Mesothelial cell of epicardium (in vitro differentiated cells): ENCODE data around the gene USP36. TPM values are rescaled to one million over a fixed set of nuclear protein-coding genes. Genes with fewer than 3 reads are reported as not detected.

Source experiments
- DNase-seq, 2 experiments: peaks; one replicate each; pipeline ENCODE4 v3.0.0; 2021; ENCODE audit warnings: low spot score in 2 of 2; ENCODE audit not compliant: unreplicated experiment in 2 of 2
- H3K27ac Mint-ChIP-seq: 2 replicates; pipeline ENCODE4 v1.8.0; 2021; ENCODE audit warnings: mixed read lengths
- H3K27me3 Mint-ChIP-seq: 2 replicates; pipeline ENCODE4 v1.8.0; 2021; ENCODE audit warnings: low read depth, mixed read lengths
- H3K36me3 Mint-ChIP-seq: 2 replicates; pipeline ENCODE4 v1.8.0; 2021; ENCODE audit warnings: mixed read lengths
- H3K4me1 Mint-ChIP-seq: 2 replicates; pipeline ENCODE4 v1.8.0; 2021; ENCODE audit warnings: mixed read lengths
- H3K4me3 Mint-ChIP-seq: 2 replicates; pipeline ENCODE4 v1.8.0; 2021; ENCODE audit warnings: mild to moderate bottlenecking, moderate library complexity, mixed read lengths
- H3K9me3 Mint-ChIP-seq: 2 replicates; pipeline ENCODE4 v1.8.0; 2021; ENCODE audit warnings: mixed read lengths
- total RNA-seq: library from RNA; stranded (reverse); gene quantifications from 3 replicates; pipeline ENCODE4 v1.2.1, GENCODE V29; 2021
- TF ChIP-seq, protein P1 (sequence below): fragments of 200-600 bp; sonication (generic); IDR thresholded peaks from one replicate; pipeline ENCODE4 v1.5.0; 2021; ENCODE audit warnings: antibody characterized with exemption; ENCODE audit not compliant: unreplicated experiment

USP36 gene
- total RNA-seq, 1 donor from 2014 or later, result 62.0 TPM

DNA sequence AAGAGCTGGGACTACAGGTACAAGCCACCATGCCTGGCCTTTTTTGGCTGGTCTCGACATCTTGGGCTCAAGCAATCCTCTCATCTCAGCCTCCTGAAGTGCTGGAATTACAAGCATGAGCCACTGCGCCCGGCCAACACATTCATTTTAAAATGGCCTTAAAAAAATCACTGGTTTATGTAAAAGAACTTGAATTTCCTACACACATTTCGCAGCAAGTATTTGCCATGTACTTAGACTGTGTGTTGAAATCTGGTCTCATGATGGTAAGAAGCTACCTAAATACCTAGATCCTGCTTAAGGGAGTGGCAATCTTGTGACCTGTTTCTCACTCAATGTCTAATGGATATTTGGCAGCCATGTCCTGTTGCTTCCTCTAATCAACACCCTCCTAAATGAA is 50.1 kb downstream of the USP36 start:
- TF ChIP-seq, protein P1, sequence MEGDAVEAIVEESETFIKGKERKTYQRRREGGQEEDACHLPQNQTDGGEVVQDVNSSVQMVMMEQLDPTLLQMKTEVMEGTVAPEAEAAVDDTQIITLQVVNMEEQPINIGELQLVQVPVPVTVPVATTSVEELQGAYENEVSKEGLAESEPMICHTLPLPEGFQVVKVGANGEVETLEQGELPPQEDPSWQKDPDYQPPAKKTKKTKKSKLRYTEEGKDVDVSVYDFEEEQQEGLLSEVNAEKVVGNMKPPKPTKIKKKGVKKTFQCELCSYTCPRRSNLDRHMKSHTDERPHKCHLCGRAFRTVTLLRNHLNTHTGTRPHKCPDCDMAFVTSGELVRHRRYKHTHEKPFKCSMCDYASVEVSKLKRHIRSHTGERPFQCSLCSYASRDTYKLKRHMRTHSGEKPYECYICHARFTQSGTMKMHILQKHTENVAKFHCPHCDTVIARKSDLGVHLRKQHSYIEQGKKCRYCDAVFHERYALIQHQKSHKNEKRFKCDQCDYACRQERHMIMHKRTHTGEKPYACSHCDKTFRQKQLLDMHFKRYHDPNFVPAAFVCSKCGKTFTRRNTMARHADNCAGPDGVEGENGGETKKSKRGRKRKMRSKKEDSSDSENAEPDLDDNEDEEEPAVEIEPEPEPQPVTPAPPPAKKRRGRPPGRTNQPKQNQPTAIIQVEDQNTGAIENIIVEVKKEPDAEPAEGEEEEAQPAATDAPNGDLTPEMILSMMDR, result no peak
- no peaks in the 10 kb centered on the region for H3K9me3 Mint-ChIP-seq
- no peak overlapping the region for H3K4me3 Mint-ChIP-seq
- H3K27me3 Mint-ChIP-seq, result no peaks in the 10 kb centered on the region
- no peak for DNase-seq
- H3K36me3 Mint-ChIP-seq, result peaks cover 12% of the 10 kb centered on the region
- H3K4me1 Mint-ChIP-seq, result peaks cover 18% of the 10 kb centered on the region
- peak overlapping the region; percentile 10 for H3K27ac Mint-ChIP-seq

DNA sequence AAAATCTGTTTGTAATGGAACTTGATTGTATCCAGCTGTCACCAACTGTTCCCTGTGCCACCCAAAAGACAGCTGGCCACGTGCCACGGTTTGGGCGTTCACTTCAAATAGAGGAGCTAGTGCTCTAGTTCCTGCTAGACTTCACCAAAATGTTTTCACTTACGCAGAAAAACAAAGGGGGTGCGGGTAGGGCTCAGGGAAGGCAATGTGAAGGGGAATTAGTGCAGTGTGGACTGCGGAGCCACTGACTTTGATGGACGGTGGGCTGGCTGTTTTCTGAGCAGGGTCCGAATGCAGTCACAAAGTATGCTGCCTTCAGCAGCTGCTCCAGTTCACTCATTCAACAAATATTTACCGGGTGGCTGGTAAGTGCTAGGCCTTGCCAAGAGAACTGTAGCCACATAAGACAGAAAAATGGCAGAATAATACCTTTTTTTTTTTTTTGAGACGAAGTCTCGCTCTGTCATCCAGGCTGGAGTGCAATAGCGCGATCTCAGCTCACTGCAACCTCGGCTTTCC is 50.9 kb downstream of the USP36 start:
- DNase-seq, result no peak
- Mint-ChIP-seq H3K27ac (peak overlapping the region; percentile 53), H3K36me3 (peaks cover 10% of the 10 kb centered on the region), H3K9me3 (no peaks in the 10 kb centered on the region), H3K27me3 (no peaks in the 10 kb centered on the region), H3K4me3 (no peak overlapping the region), H3K4me1 (peaks cover 18% of the 10 kb centered on the region)
- TF ChIP-seq, protein P1, result no peak

DNA sequence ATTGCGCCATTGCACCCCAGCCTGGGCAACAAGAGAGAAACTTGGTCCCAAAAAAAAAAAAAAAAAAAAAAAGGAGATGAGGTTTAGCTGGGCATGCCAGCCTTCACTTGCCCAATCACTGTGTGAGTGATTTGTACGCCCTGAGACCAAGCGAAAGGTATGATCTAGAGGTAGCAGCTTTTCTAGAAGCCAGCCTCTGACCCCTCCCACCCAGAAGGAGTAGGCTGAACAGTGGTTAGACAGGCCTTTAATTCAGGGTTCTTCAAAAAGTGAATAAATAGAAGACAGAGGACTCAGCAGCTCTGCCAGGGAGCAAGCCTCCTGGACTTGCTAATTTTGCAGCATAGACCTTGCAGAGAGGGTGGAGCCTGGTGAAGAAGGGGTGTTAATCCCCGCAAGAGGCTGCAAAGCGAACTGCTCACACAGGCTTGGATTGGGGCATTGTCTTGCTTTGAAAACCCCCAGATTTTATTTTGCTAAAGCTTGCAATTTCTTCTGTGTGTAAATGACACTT is 51.4 kb downstream of the USP36 start:
- no peak overlapping the region for H3K27ac Mint-ChIP-seq
- peaks cover 18% of the 10 kb centered on the region for H3K4me1 Mint-ChIP-seq
- peaks cover 10% of the 10 kb centered on the region for H3K36me3 Mint-ChIP-seq
- no peaks in the 10 kb centered on the region for H3K27me3 Mint-ChIP-seq
- H3K9me3 Mint-ChIP-seq, result no peaks in the 10 kb centered on the region
- no peak for DNase-seq
- TF ChIP-seq, protein P1, result no peak
- no peak overlapping the region for H3K4me3 Mint-ChIP-seq

DNA sequence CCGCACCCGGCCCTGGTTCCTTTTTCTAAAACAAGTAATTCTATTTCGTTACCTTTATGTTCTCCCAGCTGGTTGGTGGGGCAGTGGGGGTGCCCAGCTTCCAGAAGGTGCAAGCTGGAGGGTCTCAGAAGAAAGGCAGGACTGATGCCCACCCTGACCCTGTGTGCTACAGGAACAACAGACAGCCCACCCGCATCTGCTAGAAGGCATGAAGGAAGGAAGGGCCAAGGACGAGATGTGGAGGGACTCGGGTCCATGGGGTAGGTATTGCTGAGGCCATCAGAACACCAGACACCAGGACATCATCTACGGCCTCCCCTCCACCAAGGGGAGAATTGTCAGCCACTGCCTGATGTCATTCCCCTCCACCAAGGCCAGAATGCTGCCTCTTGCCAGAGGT is 52.2 kb downstream of the USP36 start:
- TF ChIP-seq, protein P1, result no peak
- peaks cover 24% of the 10 kb centered on the region for H3K4me1 Mint-ChIP-seq
- peaks cover 10% of the 10 kb centered on the region for H3K36me3 Mint-ChIP-seq
- H3K27me3 Mint-ChIP-seq, result no peaks in the 10 kb centered on the region
- no peak for DNase-seq
- no peaks in the 10 kb centered on the region for H3K9me3 Mint-ChIP-seq
- H3K27ac Mint-ChIP-seq, result no peak overlapping the region
- H3K4me3 Mint-ChIP-seq, result no peak overlapping the region

DNA sequence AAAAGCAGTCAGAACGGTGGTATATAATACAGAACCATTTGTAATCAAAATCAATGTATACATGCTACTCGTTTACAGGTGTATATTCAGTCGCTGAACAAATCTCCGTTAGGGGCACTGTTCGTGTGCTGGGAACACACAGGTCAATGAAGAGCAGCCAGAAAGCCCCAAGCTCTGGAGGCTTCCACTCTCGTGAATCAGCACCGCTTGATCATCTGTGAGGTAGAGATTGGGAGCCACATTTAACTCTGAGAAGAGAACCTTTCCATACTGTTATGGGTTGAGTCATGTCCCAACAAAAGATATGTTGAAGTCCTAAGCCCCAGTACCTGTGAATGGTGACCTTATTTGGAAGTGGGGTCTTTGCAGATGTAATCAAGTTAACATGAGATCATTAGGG is 53.2 kb downstream of the USP36 start:
- H3K9me3 Mint-ChIP-seq, result no peaks in the 10 kb centered on the region
- H3K27me3 Mint-ChIP-seq, result no peaks in the 10 kb centered on the region
- H3K4me3 Mint-ChIP-seq, result no peak overlapping the region
- peaks cover 29% of the 10 kb centered on the region for H3K4me1 Mint-ChIP-seq
- H3K27ac Mint-ChIP-seq, result no peak overlapping the region
- DNase-seq, result no peak
- TF ChIP-seq, protein P1, result no peak
- H3K36me3 Mint-ChIP-seq, result peaks cover 8% of the 10 kb centered on the region

DNA sequence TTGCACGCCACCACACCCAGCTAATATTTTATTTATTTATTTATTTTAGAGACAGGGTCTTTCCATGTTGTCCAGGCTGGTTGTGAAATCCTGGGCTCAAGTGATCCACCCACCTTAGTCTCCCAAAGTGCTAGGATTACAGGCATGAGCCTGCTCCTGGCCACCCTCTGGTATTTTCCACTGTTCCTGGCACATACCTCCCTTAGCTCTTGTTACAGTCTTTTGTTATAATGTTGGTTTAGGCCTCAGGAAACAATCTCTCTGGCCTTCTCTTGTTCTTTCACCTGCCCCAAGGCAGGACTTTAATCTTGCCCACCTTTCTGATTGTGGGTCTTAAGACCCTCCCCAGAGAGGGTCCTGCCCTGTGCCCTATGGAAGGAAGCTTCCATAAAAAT is 55.0 kb downstream of the USP36 start:
- H3K27ac Mint-ChIP-seq, result no peak overlapping the region
- no peak for DNase-seq
- TF ChIP-seq, protein P1, result no peak

More for the DNA sequence above, 55.0 kb downstream of the USP36 start:
- peaks cover 8% of the 10 kb centered on the region for H3K36me3 Mint-ChIP-seq
- no peaks in the 10 kb centered on the region for H3K27me3 Mint-ChIP-seq
- no peak overlapping the region for H3K4me3 Mint-ChIP-seq
- H3K9me3 Mint-ChIP-seq, result no peaks in the 10 kb centered on the region
- H3K4me1 Mint-ChIP-seq, result peaks cover 20% of the 10 kb centered on the region
